Peyer's patch (tissue), 4 donors: Measurements from ENCODE around the gene ATP9B. TPM values are rescaled to one million over a fixed set of nuclear protein-coding genes. Genes with fewer than 3 reads are reported as not detected.
"Not testable (repeated sequence)": the region's sequence is repeated elsewhere in the genome, so short reads cannot be mapped to it uniquely, and the experiment has no call there.

Source experiments
- DNase-seq, 3 donors: peaks; one replicate each; pipeline ENCODE4 v3.0.0-alpha.2; 2017 to 2019
- H3K27ac ChIP-seq, 4 donors: fragments of 200-600 bp; sonication (generic); one replicate each; pipeline ENCODE4 v1.5.1; 2016 to 2019
- H3K27me3 ChIP-seq, 2 donors: fragments of 200-600 bp; sonication (generic); one replicate each; pipeline ENCODE4 v1.5.1; 2019
- H3K36me3 ChIP-seq, 3 donors: fragments of 200-600 bp; sonication (generic); one replicate each; pipeline ENCODE4 v1.5.1; 2016 to 2019
- H3K4me1 ChIP-seq, 4 donors: fragments of 200-600 bp; sonication (generic); one replicate each; pipeline ENCODE4 v1.5.1; 2016 to 2019
- H3K4me3 ChIP-seq, 4 donors: fragments of 200-600 bp; sonication (generic); 1 replicate in 3 of 4; 2 replicates in 1 of 4; pipeline ENCODE4 v1.5.1; 2016 to 2019; ENCODE audit warnings: mild to moderate bottlenecking in 1 of 4
- H3K9me3 ChIP-seq, 4 donors: fragments of 200-600 bp; sonication (generic); one replicate each; pipeline ENCODE4 v1.5.1; 2016 to 2019; ENCODE audit warnings: mild to moderate bottlenecking in 1 of 4
- POLR2A ChIP-seq, 2 donors: fragments of 450-650 bp; IDR thresholded peaks; one replicate each; pipeline ENCODE4 v1.5.1; 2017; ENCODE audit warnings: antibody characterized with exemption in 2 of 2, mild to moderate bottlenecking in 2 of 2, moderate library complexity in 2 of 2
- total RNA-seq, 4 donors: library from RNA; depleted of rRNA; stranded (reverse); fragments of >200 nt; gene quantifications; one replicate each; pipeline ENCODE4 v1.1.0, GENCODE V29; 2016
- TF ChIP-seq, protein P1 (sequence below), 6 experiments: fragments of 450-650 bp in 4 of 6; fragments of 200-600 bp in 2 of 6; sonication (generic) in 1 of 6; IDR thresholded peaks; one replicate each; pipeline ENCODE4 v1.5.1; 2017 to 2019; ENCODE audit warnings: antibody characterized with exemption in 6 of 6, mild to moderate bottlenecking in 3 of 6, moderate library complexity in 1 of 6

Gene ATP9B
- total RNA-seq, 4 donors from 2014 or later: 37.5 to 107 (median 61.9) TPM

GRCh38 chr18:79257480-79257879 lies 188.3 kb downstream of the ATP9B start:
- no peak overlapping the region for H3K4me3 ChIP-seq
- no peaks in the 10 kb centered on the region for H3K27me3 ChIP-seq
- H3K36me3 ChIP-seq: no peaks in the 10 kb centered on the region
- H3K27ac ChIP-seq: no peak overlapping the region
- no peaks in the 10 kb centered on the region for H3K9me3 ChIP-seq
- no peak for DNase-seq
- H3K4me1 ChIP-seq: no peaks in the 10 kb centered on the region
- TF ChIP-seq, protein P1, sequence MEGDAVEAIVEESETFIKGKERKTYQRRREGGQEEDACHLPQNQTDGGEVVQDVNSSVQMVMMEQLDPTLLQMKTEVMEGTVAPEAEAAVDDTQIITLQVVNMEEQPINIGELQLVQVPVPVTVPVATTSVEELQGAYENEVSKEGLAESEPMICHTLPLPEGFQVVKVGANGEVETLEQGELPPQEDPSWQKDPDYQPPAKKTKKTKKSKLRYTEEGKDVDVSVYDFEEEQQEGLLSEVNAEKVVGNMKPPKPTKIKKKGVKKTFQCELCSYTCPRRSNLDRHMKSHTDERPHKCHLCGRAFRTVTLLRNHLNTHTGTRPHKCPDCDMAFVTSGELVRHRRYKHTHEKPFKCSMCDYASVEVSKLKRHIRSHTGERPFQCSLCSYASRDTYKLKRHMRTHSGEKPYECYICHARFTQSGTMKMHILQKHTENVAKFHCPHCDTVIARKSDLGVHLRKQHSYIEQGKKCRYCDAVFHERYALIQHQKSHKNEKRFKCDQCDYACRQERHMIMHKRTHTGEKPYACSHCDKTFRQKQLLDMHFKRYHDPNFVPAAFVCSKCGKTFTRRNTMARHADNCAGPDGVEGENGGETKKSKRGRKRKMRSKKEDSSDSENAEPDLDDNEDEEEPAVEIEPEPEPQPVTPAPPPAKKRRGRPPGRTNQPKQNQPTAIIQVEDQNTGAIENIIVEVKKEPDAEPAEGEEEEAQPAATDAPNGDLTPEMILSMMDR (IDR thresholded peaks at IDR 0.05): no peak
- no peak for TF ChIP-seq POLR2A (IDR thresholded peaks at IDR 0.05)

DNA sequence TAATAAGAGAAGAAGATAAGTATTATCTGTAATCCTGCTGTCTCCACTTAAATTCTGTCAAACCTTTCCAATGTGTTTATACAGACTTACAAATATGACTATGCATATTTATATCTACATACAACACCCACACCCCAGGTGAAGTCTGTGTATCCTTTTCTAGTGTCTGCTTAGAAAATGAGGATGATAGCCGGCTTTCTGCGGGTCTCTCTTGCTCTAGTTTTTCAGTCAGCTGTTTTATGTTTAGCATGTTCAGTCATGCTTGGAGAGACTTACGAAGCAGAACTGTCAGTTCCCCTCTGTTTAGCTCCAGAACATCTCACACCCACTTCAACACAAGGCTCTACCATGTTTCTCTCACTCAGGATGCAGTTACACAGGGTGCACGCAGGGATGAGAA lies 189.3 kb downstream of the ATP9B start:
- TF ChIP-seq, protein P1 (IDR thresholded peaks at IDR 0.05): no peak
- no peak for TF ChIP-seq POLR2A (IDR thresholded peaks at IDR 0.05)
- Histone ChIP-seq H3K9me3 (no peaks in the 10 kb centered on the region), H3K36me3 (no peaks in the 10 kb centered on the region), H3K4me3 (no peak overlapping the region), H3K27me3 (no peaks in the 10 kb centered on the region), H3K27ac (no peak overlapping the region), H3K4me1 (no peaks in the 10 kb centered on the region)
- no peak for DNase-seq

DNA sequence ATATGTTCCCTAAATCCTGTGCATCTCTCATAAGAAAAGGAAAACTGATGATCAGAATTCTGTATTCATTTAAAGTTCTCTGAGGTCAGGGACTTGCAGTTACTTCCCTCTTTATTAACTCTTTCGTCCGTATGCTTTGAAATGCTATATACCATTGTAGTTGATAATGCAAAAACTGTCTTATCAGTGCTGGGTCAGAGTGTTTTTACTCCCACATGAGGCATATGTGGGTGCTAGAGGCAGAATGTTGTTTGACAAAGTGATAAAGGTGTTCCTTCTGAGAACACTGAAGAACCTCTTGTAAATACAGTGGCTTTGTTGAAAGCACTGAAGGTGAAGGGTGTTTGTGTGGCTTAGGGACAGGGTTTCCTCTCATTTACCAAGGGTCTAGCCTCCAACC lies 190.0 kb downstream of the ATP9B start:
- Histone ChIP-seq H3K9me3 (no peaks in the 10 kb centered on the region), H3K4me3 (no peak overlapping the region), H3K4me1 (no peaks in the 10 kb centered on the region), H3K27me3 (no peaks in the 10 kb centered on the region), H3K27ac (no peak overlapping the region), H3K36me3 (no peaks in the 10 kb centered on the region)
- no peak for DNase-seq
- TF ChIP-seq, protein P1 (IDR thresholded peaks at IDR 0.05): no peak
- TF ChIP-seq POLR2A (IDR thresholded peaks at IDR 0.05): no peak

- H3K36me3 ChIP-seq: no peaks in the 10 kb centered on the region
- DNase-seq: no peak
Measured at GRCh38 chr18:79260023-79260422, 190.8 kb downstream of the ATP9B start.

GRCh38 chr18:79260510-79260909 lies 191.3 kb downstream of the ATP9B start:
- no peak for TF ChIP-seq POLR2A (IDR thresholded peaks at IDR 0.05)
- TF ChIP-seq, protein P1 (IDR thresholded peaks at IDR 0.05): no peak
- H3K27me3 ChIP-seq: no peaks in the 10 kb centered on the region
- no peak for DNase-seq
- H3K4me3 ChIP-seq: no peak overlapping the region
- H3K9me3 ChIP-seq: no peaks in the 10 kb centered on the region
- no peaks in the 10 kb centered on the region for H3K4me1 ChIP-seq
- H3K36me3 ChIP-seq: no peaks in the 10 kb centered on the region
- no peak overlapping the region for H3K27ac ChIP-seq

More at GRCh38 chr18:79260023-79260422, 190.8 kb downstream of the ATP9B start:
- Histone ChIP-seq H3K4me1 (no peaks in the 10 kb centered on the region), H3K4me3 (no peak overlapping the region), H3K27ac (no peak overlapping the region), H3K27me3 (no peaks in the 10 kb centered on the region), H3K9me3 (no peaks in the 10 kb centered on the region)
- TF ChIP-seq, protein P1 (IDR thresholded peaks at IDR 0.05): no peak
- TF ChIP-seq POLR2A (IDR thresholded peaks at IDR 0.05): no peak

GRCh38 chr18:79265068-79265467 lies 195.9 kb downstream of the ATP9B start:
- H3K4me3 ChIP-seq, DNase-seq, H3K27ac ChIP-seq, H3K36me3 ChIP-seq, H3K4me1 ChIP-seq, H3K27me3 ChIP-seq, H3K9me3 ChIP-seq: not testable (repeated sequence)

GRCh38 chr18:79271812-79272211 lies 202.6 kb downstream of the ATP9B start:
- not testable (repeated sequence) for H3K9me3 ChIP-seq, H3K4me1 ChIP-seq, DNase-seq, H3K27ac ChIP-seq, H3K27me3 ChIP-seq, H3K36me3 ChIP-seq, H3K4me3 ChIP-seq
